Measurements from ENCODE around the gene ADCY9.

DNA sequence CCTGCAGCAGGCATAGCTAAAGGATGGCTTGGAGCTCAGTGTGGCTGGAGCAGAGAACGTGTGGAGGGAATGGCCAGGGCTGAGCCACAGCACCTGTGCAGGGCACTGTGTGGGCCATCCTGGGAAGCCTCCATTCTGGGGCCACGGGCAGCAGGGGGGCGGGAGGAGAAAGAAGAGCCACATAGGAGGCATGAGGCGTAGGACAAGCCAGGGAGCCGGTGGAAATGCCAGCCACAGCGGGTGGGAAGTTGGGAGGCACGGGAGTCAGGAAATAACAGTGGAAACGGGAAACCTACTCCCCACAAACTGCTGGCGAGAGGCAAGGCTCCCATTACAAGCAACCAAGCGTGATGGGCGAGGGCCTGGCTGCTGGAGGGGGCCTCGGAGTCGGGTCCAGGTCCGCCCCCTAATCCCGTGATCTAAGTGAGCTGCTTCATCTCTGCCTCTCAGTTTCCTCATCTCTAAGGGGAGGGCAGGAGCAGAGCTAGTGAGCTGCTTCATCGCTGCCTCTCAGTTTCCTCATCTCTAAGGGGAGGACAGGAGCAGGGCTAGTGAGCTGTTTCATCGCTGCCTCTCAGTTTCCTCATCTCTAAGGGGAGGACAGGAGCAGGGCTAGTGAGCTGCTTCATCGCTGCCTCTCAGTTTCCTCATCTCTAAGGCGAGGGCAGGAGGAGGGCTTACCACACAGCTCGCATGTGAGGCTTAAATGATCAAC lies 104.9 kb downstream of the ADCY9 start:
- TF ChIP-seq, protein P1, sequence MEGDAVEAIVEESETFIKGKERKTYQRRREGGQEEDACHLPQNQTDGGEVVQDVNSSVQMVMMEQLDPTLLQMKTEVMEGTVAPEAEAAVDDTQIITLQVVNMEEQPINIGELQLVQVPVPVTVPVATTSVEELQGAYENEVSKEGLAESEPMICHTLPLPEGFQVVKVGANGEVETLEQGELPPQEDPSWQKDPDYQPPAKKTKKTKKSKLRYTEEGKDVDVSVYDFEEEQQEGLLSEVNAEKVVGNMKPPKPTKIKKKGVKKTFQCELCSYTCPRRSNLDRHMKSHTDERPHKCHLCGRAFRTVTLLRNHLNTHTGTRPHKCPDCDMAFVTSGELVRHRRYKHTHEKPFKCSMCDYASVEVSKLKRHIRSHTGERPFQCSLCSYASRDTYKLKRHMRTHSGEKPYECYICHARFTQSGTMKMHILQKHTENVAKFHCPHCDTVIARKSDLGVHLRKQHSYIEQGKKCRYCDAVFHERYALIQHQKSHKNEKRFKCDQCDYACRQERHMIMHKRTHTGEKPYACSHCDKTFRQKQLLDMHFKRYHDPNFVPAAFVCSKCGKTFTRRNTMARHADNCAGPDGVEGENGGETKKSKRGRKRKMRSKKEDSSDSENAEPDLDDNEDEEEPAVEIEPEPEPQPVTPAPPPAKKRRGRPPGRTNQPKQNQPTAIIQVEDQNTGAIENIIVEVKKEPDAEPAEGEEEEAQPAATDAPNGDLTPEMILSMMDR (IDR thresholded peaks at IDR 0.05; ENCODE audit: insufficient read depth, low read length) = no peak
- no peak for TF ChIP-seq GABPA (IDR thresholded peaks at IDR 0.05; ENCODE audit: low read depth)
- no peak for TF ChIP-seq POLR2AphosphoS5 (IDR thresholded peaks at IDR 0.05; ENCODE audit: low read depth)
- TF ChIP-seq, protein P2, sequence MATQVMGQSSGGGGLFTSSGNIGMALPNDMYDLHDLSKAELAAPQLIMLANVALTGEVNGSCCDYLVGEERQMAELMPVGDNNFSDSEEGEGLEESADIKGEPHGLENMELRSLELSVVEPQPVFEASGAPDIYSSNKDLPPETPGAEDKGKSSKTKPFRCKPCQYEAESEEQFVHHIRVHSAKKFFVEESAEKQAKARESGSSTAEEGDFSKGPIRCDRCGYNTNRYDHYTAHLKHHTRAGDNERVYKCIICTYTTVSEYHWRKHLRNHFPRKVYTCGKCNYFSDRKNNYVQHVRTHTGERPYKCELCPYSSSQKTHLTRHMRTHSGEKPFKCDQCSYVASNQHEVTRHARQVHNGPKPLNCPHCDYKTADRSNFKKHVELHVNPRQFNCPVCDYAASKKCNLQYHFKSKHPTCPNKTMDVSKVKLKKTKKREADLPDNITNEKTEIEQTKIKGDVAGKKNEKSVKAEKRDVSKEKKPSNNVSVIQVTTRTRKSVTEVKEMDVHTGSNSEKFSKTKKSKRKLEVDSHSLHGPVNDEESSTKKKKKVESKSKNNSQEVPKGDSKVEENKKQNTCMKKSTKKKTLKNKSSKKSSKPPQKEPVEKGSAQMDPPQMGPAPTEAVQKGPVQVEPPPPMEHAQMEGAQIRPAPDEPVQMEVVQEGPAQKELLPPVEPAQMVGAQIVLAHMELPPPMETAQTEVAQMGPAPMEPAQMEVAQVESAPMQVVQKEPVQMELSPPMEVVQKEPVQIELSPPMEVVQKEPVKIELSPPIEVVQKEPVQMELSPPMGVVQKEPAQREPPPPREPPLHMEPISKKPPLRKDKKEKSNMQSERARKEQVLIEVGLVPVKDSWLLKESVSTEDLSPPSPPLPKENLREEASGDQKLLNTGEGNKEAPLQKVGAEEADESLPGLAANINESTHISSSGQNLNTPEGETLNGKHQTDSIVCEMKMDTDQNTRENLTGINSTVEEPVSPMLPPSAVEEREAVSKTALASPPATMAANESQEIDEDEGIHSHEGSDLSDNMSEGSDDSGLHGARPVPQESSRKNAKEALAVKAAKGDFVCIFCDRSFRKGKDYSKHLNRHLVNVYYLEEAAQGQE (IDR thresholded peaks at IDR 0.05; ENCODE audit: insufficient replicate concordance, low read depth) = no peak
